Loucy (cell line): Measurements from ENCODE around the gene KATNAL2.

Experiments used
- EZH2phosphoT487 ChIP-seq: fragments of 200-600 bp; IDR thresholded peaks from 2 replicates; pipeline ENCODE4 v1.6.1; 2018; ENCODE audit warnings: antibody characterized with exemption, mild to moderate bottlenecking, moderate library complexity, borderline replicate concordance
- TF ChIP-seq, protein P1 (sequence below): fragments of 200-600 bp; sonication (generic); conservative IDR thresholded peaks from 2 replicates; pipeline ENCODE4 v1.5.1; 2014; ENCODE audit warnings: mild to moderate bottlenecking, antibody characterized with exemption, low read length

DNA sequence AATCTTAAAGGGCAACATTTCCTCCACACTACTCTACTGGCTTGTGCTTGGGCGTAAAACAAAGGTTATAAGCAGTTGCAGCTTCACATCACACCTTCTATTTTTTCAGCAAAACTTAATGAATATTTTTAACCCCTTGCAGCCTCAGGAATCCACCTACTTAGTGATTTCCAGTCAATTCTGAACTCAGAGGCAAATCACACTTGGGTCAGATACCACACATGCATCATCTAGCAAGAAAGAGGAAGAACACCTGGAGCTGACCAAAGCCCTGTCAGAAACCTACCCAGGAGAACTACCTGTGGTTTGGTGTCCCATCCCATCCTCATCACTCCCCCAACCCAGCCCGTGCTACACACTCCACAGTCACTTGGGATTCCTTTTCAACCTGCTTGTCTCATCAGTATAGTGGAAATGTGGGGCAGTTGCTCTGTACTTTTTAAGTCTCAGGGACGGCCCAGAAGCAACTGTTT lies 25.6 kb upstream of the KATNAL2 start:
- TF ChIP-seq, protein P1, sequence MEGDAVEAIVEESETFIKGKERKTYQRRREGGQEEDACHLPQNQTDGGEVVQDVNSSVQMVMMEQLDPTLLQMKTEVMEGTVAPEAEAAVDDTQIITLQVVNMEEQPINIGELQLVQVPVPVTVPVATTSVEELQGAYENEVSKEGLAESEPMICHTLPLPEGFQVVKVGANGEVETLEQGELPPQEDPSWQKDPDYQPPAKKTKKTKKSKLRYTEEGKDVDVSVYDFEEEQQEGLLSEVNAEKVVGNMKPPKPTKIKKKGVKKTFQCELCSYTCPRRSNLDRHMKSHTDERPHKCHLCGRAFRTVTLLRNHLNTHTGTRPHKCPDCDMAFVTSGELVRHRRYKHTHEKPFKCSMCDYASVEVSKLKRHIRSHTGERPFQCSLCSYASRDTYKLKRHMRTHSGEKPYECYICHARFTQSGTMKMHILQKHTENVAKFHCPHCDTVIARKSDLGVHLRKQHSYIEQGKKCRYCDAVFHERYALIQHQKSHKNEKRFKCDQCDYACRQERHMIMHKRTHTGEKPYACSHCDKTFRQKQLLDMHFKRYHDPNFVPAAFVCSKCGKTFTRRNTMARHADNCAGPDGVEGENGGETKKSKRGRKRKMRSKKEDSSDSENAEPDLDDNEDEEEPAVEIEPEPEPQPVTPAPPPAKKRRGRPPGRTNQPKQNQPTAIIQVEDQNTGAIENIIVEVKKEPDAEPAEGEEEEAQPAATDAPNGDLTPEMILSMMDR = no peak
- no peak for TF ChIP-seq EZH2phosphoT487
